ENCODE measurements around the gene TSHZ2. TPM values are rescaled to one million over a fixed set of nuclear protein-coding genes. Genes with fewer than 3 reads are reported as not detected.

TSHZ2 gene
- total and polyA plus RNA-seq, 2 donors (not counting 3 experiments of a cell fraction or from before 2014, with no cell fraction given) = not detected

GRCh38 chr20:53512076-53512475 is 539.9 kb downstream of the TSHZ2 start:
- Histone ChIP-seq H2AFZ (ENCODE audit: low read depth, low read length) (no peak overlapping the region), H3K27me3 (ENCODE audit: control insufficient read depth in 2 of 2, insufficient read depth in 2 of 2, low read length in 2 of 2) (no peaks in the 10 kb centered on the region), H3K9ac (replicated peaks; ENCODE audit: extremely low read depth, insufficient read depth, low read length) (no peak overlapping the region), H3K4me2 (ENCODE audit: insufficient read depth, low read length) (no peak overlapping the region), H3K9me1 (replicated peaks; ENCODE audit: control insufficient read depth, extremely low read depth, insufficient read depth, low read length) (no peaks in the 10 kb centered on the region), H4K20me1 (replicated peaks; ENCODE audit: control insufficient read depth, extremely low read depth, insufficient read depth, low read length) (no peaks in the 10 kb centered on the region), H3K4me3 (replicated peaks in 1 of 3; ENCODE audit: insufficient read depth in 1 of 3, low read depth in 1 of 3, low read length in 3 of 3) (no peak overlapping the region), H3K27ac (ENCODE audit: insufficient read depth, low read depth, low read length) (no peak overlapping the region), H3K79me2 (ENCODE audit: control insufficient read depth, insufficient read depth, low read length) (no peaks in the 10 kb centered on the region), H3K36me3 (ENCODE audit: control insufficient read depth in 2 of 2, extremely low read depth in 1 of 2, insufficient read depth in 2 of 2, low read length in 2 of 2) (no peaks in the 10 kb centered on the region), H3K4me1 (ENCODE audit: control insufficient read depth, extremely low read depth, insufficient read depth, low read length) (no peaks in the 10 kb centered on the region), H3K9me3 (replicated peaks; ENCODE audit: control insufficient read depth, insufficient read depth, low read length) (no peaks in the 10 kb centered on the region)
- TF ChIP-seq POLR2AphosphoS5 (IDR thresholded peaks at IDR 0.05; ENCODE audit: insufficient read depth, low read depth, low read length) = no peak
- no peak for TF ChIP-seq MAX (IDR thresholded peaks at IDR 0.05; ENCODE audit: insufficient read depth, insufficient read length)
- no peak for TF ChIP-seq FOS (IDR thresholded peaks at IDR 0.05; ENCODE audit: borderline replicate concordance, insufficient read depth, low read length)
- no peak for TF ChIP-seq POLR2A (IDR thresholded peaks at IDR 0.05; ENCODE audit: low read depth, low read length)
- TF ChIP-seq MYC (IDR thresholded peaks at IDR 0.05; ENCODE audit: low read depth, low read length) = no peak
- no peak for TF ChIP-seq GATA2 (IDR thresholded peaks at IDR 0.05; ENCODE audit: insufficient read depth, insufficient read length, low read depth, low read length)
- no peak for TF ChIP-seq EZH2 (IDR thresholded peaks at IDR 0.05; ENCODE audit: borderline replicate concordance, low read depth, low read length, severe bottlenecking)
- TF ChIP-seq CTCF (IDR thresholded peaks at IDR 0.05; ENCODE audit: extremely low read depth in 1 of 2, insufficient read depth in 1 of 2, low read depth in 1 of 2, low read length in 2 of 2) = no peak
- no peak for TF ChIP-seq JUN (IDR thresholded peaks at IDR 0.05; ENCODE audit: borderline replicate concordance, insufficient read depth, insufficient read length, low read depth)
- ChIA-PET POLR2A (no interaction called here), CTCF (no interaction called here)
- dilution Hi-C loops (cut with MboI; ENCODE audit: extremely low pct_ligation_motif_present, low sequenced_read_pairs) = no loop called here
- no peak for DNase-seq (ENCODE audit: low read depth, low spot score)
- no peak for FAIRE-seq
- intact Hi-C loops (cut with micrococcal nuclease) = no loop called here
- no TSS peak for BruUV-seq (replicated peaks)
